WTC11 (cell line): ENCODE results near the gene CLCN4. TPM values are rescaled to one million over a fixed set of nuclear protein-coding genes. Genes with fewer than 3 reads are reported as not detected.

Source experiments
- ATAC-seq: fragments of 200-7000 bp; cut with Tn5 transposase; 2 replicates; pipeline ENCODE4 v1.10.0; 2021; ENCODE audit warnings: mild to moderate bottlenecking, moderate library complexity
- CTCF ChIA-PET: fragments of 300-600 bp; sonication (Branson Sonifier 250); formaldehyde crosslinking; loops from one replicate; lab custom pipeline; 2021; ENCODE audit warnings: antibody characterized with exemption; lab: Charles Lee
- POLR2A ChIA-PET: fragments of 350-600 bp; sonication (Branson Sonifier 250); formaldehyde crosslinking; loops from one replicate; lab custom pipeline; 2021; ENCODE audit warnings: antibody characterized with exemption; lab: Charles Lee
- DNase-seq: peaks from one replicate; pipeline ENCODE4 v3.0.0; 2021; ENCODE audit warnings: low spot score
- H3K27ac Mint-ChIP-seq: 2 replicates; pipeline ENCODE4 v1.8.0; 2021; ENCODE audit warnings: mixed read lengths
- H3K27me3 Mint-ChIP-seq: 2 replicates; pipeline ENCODE4 v1.8.0; 2021; ENCODE audit warnings: low read depth, mild to moderate bottlenecking, moderate library complexity, mixed read lengths
- H3K36me3 Mint-ChIP-seq: 2 replicates; pipeline ENCODE4 v1.8.0; 2021; ENCODE audit warnings: mixed read lengths
- H3K4me1 Mint-ChIP-seq: 2 replicates; pipeline ENCODE4 v1.8.0; 2022; ENCODE audit warnings: mixed read lengths
- H3K4me3 Mint-ChIP-seq: 2 replicates; pipeline ENCODE4 v1.8.0; 2021; ENCODE audit warnings: mild to moderate bottlenecking, moderate library complexity, mixed read lengths
- H3K9me3 Mint-ChIP-seq: 2 replicates; pipeline ENCODE4 v1.8.0; 2021; ENCODE audit warnings: mixed read lengths
- CREB1 ChIP-seq: sonication (generic); formaldehyde crosslinking; IDR thresholded peaks from 2 replicates; pipeline ENCODE4 v1.8.0; 2023; ENCODE audit warnings: mild to moderate bottlenecking, missing genetic modification reagents
- ELF4 ChIP-seq: sonication (generic); formaldehyde crosslinking; IDR thresholded peaks from 2 replicates; pipeline ENCODE4 v1.8.1; 2022; ENCODE audit warnings: low read depth, mild to moderate bottlenecking, moderate library complexity, missing genetic modification reagents
- ETV6 ChIP-seq: sonication (generic); formaldehyde crosslinking; IDR thresholded peaks from 2 replicates; pipeline ENCODE4 v1.8.1; 2022; ENCODE audit warnings: mild to moderate bottlenecking, missing genetic modification reagents
- FOXK1 ChIP-seq: sonication (generic); formaldehyde crosslinking; IDR thresholded peaks from 2 replicates; pipeline ENCODE4 v1.8.0; 2022; ENCODE audit warnings: mild to moderate bottlenecking, moderate library complexity, missing genetic modification reagents
- HMGXB4 ChIP-seq: sonication (generic); formaldehyde crosslinking; IDR thresholded peaks from 2 replicates; pipeline ENCODE4 v1.8.1; 2023; ENCODE audit warnings: mild to moderate bottlenecking, moderate library complexity, missing genetic modification reagents
- JAZF1 ChIP-seq: fragments of 250-450 bp; sonication (Bioruptor Pico); IDR thresholded peaks from 2 replicates; pipeline ENCODE4 v1.9.0; 2021; ENCODE audit warnings: moderate library complexity, mild to moderate bottlenecking, inconsistent platforms
- MAX ChIP-seq: sonication (generic); formaldehyde crosslinking; IDR thresholded peaks from 2 replicates; pipeline ENCODE4 v1.8.0; 2022; ENCODE audit warnings: mild to moderate bottlenecking, missing genetic modification reagents
- SMAD4 ChIP-seq: sonication (generic); formaldehyde crosslinking; IDR thresholded peaks from 2 replicates; pipeline ENCODE4 v1.8.0; 2022; ENCODE audit warnings: mild to moderate bottlenecking, missing genetic modification reagents
- SP1 ChIP-seq: sonication (generic); formaldehyde crosslinking; conservative IDR thresholded peaks from 2 replicates; pipeline ENCODE4 v1.8.1; 2022; ENCODE audit warnings: missing genetic modification reagents
- USF1 ChIP-seq: sonication (generic); formaldehyde crosslinking; IDR thresholded peaks from 2 replicates; pipeline ENCODE4 v1.8.0; 2022; ENCODE audit warnings: mild to moderate bottlenecking, missing genetic modification reagents
- ZMAT4 ChIP-seq: fragments of 250-450 bp; sonication (Bioruptor Pico); IDR thresholded peaks from 2 replicates; pipeline ENCODE4 v1.9.0; 2021; ENCODE audit warnings: mild to moderate bottlenecking
- ZNF281 ChIP-seq: sonication (generic); formaldehyde crosslinking; IDR thresholded peaks from 2 replicates; pipeline ENCODE4 v1.8.0; 2023; ENCODE audit warnings: mild to moderate bottlenecking, missing genetic modification reagents
- total RNA-seq: library from RNA; stranded (reverse); gene quantifications from 3 replicates; pipeline ENCODE4 v1.2.3, GENCODE V29; 2021
- TF ChIP-seq, protein P1 (sequence below): sonication (generic); formaldehyde crosslinking; IDR thresholded peaks from 2 replicates; pipeline ENCODE4 v1.8.1; 2022; ENCODE audit warnings: mild to moderate bottlenecking, moderate library complexity, missing genetic modification reagents
- TF ChIP-seq, protein P2 (sequence below): sonication (generic); formaldehyde crosslinking; IDR thresholded peaks from 2 replicates; pipeline ENCODE4 v1.8.1; 2023; ENCODE audit warnings: mild to moderate bottlenecking, missing genetic modification reagents, moderate library complexity

CLCN4 gene
- total RNA-seq, 1 experiment from 2014 or later: 8.9 TPM

DNA sequence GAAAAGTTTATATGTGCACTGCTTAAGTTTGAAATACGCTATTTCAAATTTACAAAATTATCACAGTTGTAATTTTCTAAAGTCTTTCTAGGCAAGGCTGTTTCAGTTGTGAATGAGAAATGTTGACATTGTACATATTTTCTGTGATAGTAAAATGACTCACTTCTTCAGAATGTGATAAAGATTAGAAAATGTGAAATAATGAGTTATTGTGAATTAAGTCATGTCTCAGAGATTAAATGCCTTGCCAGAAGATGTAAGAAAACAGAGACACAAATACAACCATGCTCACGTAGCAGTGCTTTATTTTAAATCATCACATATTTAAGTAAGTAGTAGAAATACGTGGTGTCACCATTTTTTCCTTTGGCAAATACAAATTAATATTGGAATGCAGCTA, 768 bp downstream of the CLCN4 start:
- Mint-ChIP-seq H3K4me1 (peaks cover 31% of the 10 kb centered on the region), H3K36me3 (no peaks in the 10 kb centered on the region), H3K27ac (no peak overlapping the region), H3K4me3 (peak overlapping the region; percentile 64), H3K27me3 (no peaks in the 10 kb centered on the region), H3K9me3 (no peaks in the 10 kb centered on the region)
- ChIA-PET POLR2A (no interaction called here), CTCF (no interaction called here)
- TF ChIP-seq ZMAT4 (CRISPR knock-in tag) (no peak), ZNF281 (CRISPR knock-in tag) (no peak), HMGXB4 (no peak), ELF4 (no peak), JAZF1 (CRISPR knock-in tag) (no peak)
- TF ChIP-seq, protein P1, sequence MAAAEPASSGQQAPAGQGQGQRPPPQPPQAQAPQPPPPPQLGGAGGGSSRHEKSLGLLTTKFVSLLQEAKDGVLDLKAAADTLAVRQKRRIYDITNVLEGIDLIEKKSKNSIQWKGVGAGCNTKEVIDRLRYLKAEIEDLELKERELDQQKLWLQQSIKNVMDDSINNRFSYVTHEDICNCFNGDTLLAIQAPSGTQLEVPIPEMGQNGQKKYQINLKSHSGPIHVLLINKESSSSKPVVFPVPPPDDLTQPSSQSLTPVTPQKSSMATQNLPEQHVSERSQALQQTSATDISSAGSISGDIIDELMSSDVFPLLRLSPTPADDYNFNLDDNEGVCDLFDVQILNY (CRISPR knock-in tag): no peak
- DNase-seq: no peak
- no peak for ATAC-seq

GRCh38 chrX:10158279-10159144, 1.7 kb downstream of the CLCN4 start:
- peaks cover 31% of the 10 kb centered on the region for H3K4me1 Mint-ChIP-seq
- DNase-seq (peak; percentile 54), ATAC-seq (peak; percentile 48)
- TF ChIP-seq SP1 (CRISPR knock-in tag): peak; percentile 55
- TF ChIP-seq, protein P1 (CRISPR knock-in tag): 0 out of 2 replicates have a peak, but pooled peaks have one; percentile 47
- peak; percentile 82; the same call in 1 of the 2 replicates for TF ChIP-seq MAX
- TF ChIP-seq ETV6 (CRISPR knock-in tag): 0 out of 2 replicates have a peak, but pooled peaks have one; percentile 23
- no peak for TF ChIP-seq CREB1 (CRISPR knock-in tag)
- 0 out of 2 replicates have a peak, but pooled peaks have one; percentile 11 for TF ChIP-seq FOXK1 (CRISPR knock-in tag)
- TF ChIP-seq, protein P2, sequence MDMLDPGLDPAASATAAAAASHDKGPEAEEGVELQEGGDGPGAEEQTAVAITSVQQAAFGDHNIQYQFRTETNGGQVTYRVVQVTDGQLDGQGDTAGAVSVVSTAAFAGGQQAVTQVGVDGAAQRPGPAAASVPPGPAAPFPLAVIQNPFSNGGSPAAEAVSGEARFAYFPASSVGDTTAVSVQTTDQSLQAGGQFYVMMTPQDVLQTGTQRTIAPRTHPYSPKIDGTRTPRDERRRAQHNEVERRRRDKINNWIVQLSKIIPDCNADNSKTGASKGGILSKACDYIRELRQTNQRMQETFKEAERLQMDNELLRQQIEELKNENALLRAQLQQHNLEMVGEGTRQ (CRISPR knock-in tag): peak; percentile 93
- TF ChIP-seq USF1: peak; percentile 91
- TF ChIP-seq SMAD4 (CRISPR knock-in tag): no peak
- no peaks in the 10 kb centered on the region for H3K9me3 Mint-ChIP-seq
- H3K27me3 Mint-ChIP-seq: no peaks in the 10 kb centered on the region
- H3K27ac Mint-ChIP-seq: no peak overlapping the region
- ChIA-PET POLR2A (no interaction called here), CTCF (no interaction called here)
- H3K4me3 Mint-ChIP-seq: peak overlapping the region; percentile 64
- H3K36me3 Mint-ChIP-seq: no peaks in the 10 kb centered on the region
